Esophagus squamous epithelium (tissue), 4 donors: Measurements from ENCODE around the gene NME9.

Experiments used
- POLR2A ChIP-seq, 4 donors: fragments of 450-650 bp; IDR thresholded peaks; one replicate each; pipeline ENCODE4 v1.6.1; 2017; ENCODE audit warnings: antibody characterized with exemption in 4 of 4, mild to moderate bottlenecking in 4 of 4, moderate library complexity in 3 of 4
- TF ChIP-seq, protein P1 (sequence below), 6 experiments: fragments of 450-650 bp in 4 of 6; fragments of 200-600 bp in 2 of 6; sonication (generic) in 2 of 6; IDR thresholded peaks; one replicate each; pipeline ENCODE4 v1.5.1; 2016 to 2019; ENCODE audit warnings: antibody characterized with exemption in 6 of 6, mild to moderate bottlenecking in 4 of 6, moderate library complexity in 4 of 6

DNA sequence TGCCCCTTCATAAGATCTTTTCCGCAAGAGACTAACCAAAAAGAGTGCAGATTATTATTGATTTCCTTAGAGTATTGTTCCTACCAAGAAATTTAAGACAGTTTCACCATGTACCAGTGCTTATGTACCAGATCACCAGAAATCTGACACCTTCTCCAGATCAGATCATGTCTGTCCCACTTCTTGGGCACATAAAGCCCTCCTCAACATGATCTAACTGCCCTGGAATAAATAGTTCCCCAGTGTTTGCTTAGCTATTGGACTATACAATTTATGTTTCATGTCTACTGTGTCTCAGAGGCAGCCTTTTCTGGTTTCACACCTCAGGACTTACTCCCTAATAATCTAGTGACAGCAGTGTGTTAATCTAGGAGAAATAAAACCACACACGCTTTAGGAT, 46.8 kb downstream of the NME9 start:
- no peak for TF ChIP-seq POLR2A (IDR thresholded peaks at IDR 0.05)
- TF ChIP-seq, protein P1, sequence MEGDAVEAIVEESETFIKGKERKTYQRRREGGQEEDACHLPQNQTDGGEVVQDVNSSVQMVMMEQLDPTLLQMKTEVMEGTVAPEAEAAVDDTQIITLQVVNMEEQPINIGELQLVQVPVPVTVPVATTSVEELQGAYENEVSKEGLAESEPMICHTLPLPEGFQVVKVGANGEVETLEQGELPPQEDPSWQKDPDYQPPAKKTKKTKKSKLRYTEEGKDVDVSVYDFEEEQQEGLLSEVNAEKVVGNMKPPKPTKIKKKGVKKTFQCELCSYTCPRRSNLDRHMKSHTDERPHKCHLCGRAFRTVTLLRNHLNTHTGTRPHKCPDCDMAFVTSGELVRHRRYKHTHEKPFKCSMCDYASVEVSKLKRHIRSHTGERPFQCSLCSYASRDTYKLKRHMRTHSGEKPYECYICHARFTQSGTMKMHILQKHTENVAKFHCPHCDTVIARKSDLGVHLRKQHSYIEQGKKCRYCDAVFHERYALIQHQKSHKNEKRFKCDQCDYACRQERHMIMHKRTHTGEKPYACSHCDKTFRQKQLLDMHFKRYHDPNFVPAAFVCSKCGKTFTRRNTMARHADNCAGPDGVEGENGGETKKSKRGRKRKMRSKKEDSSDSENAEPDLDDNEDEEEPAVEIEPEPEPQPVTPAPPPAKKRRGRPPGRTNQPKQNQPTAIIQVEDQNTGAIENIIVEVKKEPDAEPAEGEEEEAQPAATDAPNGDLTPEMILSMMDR (IDR thresholded peaks at IDR 0.05), result no peak
